Raji (cell line): ENCODE measurements around the gene TMEM214.

Source experiments
- POLR2A ChIP-seq: IDR thresholded peaks from 2 replicates; pipeline ENCODE4 v1.6.1; 2011; ENCODE audit warnings: low read depth, low read length, control low read depth; ENCODE audit not compliant: insufficient read depth

TMEM214 gene

DNA sequence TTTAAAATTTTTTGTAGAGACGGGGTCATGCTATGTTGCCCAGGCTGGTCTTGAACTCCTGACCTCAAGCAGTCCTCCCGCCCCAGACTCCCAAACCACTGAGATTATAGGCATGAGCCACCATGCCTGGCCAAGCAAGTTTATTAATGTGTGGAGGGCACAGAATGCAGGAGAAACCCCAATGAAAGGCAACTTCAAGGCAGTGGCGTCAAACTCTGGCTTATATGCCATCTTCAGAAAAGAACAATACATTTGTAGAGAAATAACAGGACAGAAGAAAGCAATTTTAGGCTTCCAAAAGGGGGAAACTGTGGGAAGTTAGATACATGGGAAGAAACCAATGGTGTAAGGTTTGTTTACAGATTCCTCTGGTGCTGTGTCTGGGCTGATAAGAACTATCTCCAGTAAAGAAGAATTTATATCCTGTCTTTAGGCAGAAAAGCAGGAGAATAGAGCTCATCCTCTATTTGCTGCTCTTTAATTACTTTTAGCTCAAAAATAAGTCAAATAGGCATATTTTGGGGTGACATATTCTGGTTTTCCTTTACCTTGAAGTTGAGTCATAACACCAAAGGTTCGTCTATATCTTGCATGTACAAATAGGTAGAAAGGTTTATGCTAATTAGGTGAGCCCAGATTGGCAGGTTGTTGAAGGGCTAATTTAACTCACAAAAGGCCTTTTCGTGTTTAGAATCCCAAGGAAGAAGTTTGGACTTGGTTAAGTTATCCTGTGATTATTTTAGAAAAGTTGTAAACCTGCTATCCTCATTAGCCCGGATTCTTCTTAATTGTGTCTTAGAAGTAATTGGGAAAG is 26.0 kb upstream of the TMEM214 start:
- no peak for TF ChIP-seq POLR2A

DNA sequence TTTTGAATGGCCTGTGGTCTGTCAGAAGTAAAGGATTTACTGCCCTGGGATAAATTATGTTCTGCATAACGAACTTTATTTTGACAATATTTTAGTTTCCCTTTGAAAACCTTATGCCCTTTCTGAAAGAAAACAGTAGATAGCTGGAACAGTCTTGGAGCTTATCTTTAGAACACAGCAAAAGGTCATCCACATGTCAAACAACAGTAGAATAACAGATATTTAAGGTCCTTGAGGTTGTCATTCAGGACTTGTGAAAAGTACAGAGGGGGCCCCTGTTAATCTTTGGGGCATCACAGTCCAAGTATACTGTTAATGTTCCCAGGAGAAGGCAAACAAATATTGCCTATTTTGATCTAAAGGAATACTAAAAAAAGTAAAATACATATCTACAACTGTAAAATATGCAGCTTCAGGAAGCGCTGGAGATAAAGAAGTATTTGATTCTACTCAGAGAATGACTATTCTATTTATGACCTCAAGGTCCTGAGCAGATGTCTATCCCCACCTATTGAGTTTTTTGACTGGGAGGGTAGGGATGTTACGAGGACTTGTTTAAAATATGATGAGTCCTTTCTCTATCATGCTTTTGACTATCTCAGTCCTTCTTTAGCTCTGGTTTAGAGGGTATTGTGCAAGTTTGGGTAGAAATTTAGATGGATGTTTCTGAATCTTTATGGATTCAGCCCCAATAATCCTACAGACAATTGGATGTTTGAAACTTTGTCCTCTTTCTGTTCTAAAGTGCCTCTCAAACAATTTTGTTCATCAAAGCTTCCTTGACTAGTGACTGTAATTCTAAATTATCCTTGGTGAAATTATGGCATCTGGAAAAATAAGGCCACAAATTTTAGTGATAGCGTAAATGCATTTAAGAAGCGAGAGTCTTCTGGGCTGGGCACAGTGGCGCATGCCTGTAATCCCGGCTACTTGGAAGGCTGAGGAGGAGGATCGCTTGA is 25.1 kb upstream of the TMEM214 start:
- no peak for TF ChIP-seq POLR2A

- no peak for TF ChIP-seq POLR2A
Observed at GRCh38 chr2:27008678-27009077, 24.1 kb upstream of the TMEM214 start.

DNA sequence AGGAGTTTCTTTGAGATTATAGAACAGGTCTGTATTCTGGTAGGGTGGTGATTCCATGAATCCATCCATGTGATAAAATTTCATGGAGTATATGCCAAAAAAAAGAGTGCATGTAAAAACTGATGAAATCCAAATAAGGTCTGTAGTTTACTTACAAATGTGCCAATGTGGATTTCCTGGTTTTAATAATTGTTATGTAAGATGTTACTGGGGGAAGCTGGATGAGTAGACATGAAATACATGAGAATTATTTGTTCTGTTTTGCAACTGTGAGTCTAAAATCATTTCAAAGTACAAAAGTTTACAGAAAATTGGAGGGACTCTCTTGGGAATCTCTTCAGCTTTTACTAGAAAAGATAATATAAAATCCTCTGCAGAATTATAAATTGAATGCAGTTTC is 23.7 kb upstream of the TMEM214 start:
- no peak for TF ChIP-seq POLR2A

- no peak for TF ChIP-seq POLR2A
Observed at GRCh38 chr2:27009716-27010115, 23.0 kb upstream of the TMEM214 start.

DNA sequence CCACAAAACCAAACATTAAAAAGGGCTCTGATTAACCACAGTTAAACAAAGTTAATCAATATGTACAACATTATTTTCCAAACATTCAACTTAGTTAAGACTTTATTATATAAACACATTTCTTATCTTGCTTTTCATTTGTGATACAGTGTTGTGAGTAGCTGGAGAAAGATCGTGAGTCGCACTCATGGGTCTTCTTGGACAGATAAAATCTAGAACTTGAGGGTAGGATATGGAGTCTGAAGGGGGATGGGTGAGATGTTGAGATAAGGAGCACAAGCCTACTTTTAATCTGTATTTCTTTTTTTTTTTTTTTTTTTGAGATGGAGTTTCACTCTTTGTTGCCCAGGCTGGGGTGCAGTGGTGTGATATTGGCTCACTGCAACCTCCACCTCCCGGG is 22.6 kb upstream of the TMEM214 start:
- TF ChIP-seq POLR2A, result no peak

DNA sequence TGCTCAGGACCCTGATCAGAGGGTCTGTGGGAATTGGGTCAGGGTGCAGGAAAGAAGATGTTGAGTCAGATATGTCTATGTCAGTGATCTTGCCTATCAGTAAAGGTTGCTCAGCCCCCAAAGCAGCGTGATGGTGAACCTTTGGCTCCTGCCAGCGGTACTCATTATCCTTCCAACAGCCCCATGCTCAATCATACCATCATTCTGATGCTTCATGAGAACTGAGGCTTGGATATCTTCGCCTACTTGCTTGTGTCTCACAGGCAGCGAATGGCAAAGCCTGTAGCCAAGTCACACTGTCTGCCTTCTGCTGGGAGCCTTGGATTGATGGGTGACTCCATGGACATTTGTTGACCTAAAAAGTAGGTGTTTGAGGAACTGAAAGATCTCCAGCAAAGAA is 19.0 kb upstream of the TMEM214 start:
- no peak for TF ChIP-seq POLR2A

DNA sequence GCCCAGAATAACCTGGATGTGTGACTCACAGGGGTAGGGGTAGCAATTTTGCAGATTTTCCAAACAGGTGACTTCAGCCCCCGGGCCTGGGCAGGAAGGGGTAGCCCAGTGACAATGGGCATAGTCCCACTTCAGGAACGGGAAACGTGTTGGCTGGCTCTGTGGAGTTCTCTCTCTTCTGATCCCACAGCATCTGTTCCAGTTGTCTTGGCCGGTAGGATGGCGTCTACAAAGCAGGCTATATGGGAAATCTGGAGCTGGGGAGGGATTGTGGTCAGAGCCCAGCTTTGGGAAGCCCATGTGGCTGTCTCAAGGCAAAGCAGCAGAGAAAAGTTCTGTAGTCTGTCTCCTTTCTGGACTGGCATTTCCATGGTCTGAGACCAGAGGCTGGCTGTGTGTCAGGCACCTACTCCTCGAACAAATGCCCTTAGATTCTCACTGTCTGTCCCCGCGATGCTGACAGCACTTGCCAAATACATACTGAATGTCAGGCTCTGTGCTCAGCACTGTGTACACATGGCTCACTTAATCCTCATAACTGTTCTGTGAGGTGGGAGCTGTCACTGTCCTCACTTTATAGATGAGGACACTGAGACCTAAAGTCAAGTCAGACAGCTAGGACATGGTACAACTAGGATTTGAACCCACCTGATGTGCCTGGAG is 17.9 kb upstream of the TMEM214 start:
- no peak for TF ChIP-seq POLR2A

DNA sequence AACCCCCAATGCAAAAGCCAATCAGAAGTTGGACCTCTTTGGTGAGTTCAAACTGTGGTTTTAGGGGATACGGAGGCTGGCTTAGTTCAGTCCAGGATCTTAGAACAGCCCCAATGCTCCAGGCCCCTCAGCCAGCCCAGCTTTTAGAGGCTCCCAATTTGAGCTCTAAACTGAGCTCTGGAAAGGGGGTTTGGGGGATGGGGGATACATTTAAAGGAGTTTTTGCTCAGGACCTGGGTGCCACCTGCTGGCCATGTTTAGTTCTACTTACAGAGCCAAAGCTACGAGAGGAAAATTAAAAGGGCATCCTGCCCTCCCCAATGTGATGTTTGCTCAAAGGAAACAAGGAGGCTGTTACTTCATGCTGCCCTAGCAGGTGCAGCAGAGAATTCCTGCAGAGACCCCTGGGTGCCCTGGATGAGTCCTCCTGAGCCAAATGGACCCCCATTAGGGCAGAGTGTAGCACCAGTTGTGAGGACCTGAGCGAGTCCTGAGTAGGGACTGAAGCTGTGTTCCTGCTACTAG is 15.9 kb upstream of the TMEM214 start:
- TF ChIP-seq POLR2A, result no peak

DNA sequence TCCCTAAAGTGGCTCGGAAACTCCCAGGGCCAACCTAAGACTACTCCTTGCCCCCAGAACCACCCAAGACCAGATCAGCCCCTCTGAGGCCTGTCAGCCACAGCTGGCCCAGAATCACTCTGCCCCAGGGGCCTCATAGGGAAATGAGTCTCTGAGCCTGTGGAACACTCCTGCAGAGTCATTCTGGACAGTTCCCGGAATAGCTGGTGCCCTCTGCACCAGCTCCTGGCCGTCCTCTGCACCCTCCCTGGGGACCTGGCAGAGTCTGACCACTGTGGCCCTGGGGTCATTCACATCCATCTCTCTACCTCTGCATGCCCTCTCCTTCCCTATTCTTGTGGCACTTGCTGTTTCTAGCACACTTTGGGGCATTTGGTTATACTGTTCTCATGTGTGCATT is 14.6 kb upstream of the TMEM214 start:
- no peak for TF ChIP-seq POLR2A

DNA sequence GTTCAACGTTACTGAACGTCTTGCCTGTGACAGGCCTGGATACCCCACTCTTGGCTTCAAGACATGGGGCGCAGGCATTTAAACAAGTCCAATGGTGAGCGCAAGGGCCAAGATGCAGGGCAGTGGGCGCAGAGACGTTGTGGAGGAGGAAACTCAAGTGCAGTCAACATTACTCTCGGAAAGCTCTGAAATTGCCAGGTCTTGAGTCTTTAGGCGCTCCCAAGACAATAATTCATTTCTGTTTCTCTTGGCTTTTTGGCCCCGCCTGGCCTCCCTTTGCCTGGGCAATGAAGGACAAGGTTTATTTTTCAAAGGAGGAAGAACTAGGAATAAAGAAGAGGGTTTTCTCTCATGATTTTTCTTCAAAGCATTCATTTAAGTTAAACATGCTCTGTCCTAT is 13.3 kb upstream of the TMEM214 start:
- no peak for TF ChIP-seq POLR2A

GRCh38 chr2:27019931-27020855 is 12.6 kb upstream of the TMEM214 start:
- no peak for TF ChIP-seq POLR2A

DNA sequence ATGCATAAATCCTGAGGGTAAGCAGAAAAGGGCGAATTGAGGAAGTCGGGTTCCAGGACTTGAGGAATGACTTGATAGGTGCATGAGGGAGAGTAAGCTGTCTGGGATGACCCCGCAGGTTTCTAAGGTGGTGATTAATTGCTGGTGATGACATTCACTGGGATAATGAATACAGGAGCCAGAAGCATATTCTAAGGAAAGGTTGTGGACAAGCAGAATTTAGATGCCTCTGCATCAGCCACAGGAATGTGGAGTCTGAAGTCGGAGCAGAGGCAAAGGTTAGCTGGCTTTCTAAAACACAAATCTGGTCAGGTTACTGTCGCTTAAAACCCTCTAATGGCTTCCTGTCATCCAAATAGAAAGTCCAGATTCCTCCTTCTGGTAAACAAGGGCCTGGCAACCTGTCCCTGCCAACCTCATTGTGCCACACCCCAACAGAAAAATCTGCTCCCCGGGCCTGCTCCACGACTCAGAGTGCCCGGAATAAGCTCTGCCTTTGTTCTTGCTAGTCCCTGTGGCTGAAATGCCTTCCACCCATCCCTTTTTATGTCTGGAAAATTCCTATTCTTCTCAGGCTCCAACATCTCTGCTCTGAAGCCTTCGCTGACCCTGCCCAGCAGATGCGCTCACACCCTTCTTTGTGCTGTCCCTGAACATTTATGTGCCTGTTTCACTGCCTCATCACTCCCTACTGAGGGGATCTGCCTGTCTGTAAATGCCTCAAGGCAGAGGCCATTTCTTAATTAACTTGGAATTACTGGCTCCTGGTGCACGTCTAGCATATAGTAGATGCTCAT is 11.3 kb upstream of the TMEM214 start:
- no peak for TF ChIP-seq POLR2A
